ENCODE measurements around the gene KIAA0513.

The KIAA0513 gene

DNA sequence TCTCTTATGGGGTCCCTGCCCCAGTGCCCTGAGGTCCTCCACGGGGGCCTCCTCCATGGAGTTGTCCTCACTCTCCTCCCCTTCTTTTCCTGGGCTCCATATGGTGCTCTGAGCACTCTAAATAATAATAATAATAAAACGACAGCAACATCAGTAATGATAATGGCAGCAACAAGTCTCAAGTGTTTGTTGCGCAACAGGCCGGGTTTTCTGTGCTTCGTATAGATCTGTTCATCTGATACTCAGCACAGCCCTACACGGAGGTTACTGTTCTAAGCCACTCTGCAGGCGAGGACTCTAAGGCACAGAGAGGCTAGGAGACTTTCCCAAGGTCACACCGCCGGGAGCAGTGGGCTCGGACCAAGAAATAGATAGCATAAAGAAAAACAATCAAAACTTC is 71.0 kb downstream of the KIAA0513 start:
- H3K27me3 ChIP-seq (ENCODE audit: insufficient read depth, poor library complexity, severe bottlenecking): no peaks in the 10 kb centered on the region
- no peak overlapping the region for H3K27ac ChIP-seq (replicated peaks)
- TF ChIP-seq, protein P1, sequence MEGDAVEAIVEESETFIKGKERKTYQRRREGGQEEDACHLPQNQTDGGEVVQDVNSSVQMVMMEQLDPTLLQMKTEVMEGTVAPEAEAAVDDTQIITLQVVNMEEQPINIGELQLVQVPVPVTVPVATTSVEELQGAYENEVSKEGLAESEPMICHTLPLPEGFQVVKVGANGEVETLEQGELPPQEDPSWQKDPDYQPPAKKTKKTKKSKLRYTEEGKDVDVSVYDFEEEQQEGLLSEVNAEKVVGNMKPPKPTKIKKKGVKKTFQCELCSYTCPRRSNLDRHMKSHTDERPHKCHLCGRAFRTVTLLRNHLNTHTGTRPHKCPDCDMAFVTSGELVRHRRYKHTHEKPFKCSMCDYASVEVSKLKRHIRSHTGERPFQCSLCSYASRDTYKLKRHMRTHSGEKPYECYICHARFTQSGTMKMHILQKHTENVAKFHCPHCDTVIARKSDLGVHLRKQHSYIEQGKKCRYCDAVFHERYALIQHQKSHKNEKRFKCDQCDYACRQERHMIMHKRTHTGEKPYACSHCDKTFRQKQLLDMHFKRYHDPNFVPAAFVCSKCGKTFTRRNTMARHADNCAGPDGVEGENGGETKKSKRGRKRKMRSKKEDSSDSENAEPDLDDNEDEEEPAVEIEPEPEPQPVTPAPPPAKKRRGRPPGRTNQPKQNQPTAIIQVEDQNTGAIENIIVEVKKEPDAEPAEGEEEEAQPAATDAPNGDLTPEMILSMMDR (IDR thresholded peaks at IDR 0.05; ENCODE audit: insufficient read depth, low read length): no peak
- TF ChIP-seq, protein P2, sequence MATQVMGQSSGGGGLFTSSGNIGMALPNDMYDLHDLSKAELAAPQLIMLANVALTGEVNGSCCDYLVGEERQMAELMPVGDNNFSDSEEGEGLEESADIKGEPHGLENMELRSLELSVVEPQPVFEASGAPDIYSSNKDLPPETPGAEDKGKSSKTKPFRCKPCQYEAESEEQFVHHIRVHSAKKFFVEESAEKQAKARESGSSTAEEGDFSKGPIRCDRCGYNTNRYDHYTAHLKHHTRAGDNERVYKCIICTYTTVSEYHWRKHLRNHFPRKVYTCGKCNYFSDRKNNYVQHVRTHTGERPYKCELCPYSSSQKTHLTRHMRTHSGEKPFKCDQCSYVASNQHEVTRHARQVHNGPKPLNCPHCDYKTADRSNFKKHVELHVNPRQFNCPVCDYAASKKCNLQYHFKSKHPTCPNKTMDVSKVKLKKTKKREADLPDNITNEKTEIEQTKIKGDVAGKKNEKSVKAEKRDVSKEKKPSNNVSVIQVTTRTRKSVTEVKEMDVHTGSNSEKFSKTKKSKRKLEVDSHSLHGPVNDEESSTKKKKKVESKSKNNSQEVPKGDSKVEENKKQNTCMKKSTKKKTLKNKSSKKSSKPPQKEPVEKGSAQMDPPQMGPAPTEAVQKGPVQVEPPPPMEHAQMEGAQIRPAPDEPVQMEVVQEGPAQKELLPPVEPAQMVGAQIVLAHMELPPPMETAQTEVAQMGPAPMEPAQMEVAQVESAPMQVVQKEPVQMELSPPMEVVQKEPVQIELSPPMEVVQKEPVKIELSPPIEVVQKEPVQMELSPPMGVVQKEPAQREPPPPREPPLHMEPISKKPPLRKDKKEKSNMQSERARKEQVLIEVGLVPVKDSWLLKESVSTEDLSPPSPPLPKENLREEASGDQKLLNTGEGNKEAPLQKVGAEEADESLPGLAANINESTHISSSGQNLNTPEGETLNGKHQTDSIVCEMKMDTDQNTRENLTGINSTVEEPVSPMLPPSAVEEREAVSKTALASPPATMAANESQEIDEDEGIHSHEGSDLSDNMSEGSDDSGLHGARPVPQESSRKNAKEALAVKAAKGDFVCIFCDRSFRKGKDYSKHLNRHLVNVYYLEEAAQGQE (IDR thresholded peaks at IDR 0.05; ENCODE audit: insufficient replicate concordance, low read depth): no peak
- TF ChIP-seq SPI1 (IDR thresholded peaks at IDR 0.05; ENCODE audit: borderline replicate concordance, low read depth): no peak
- no peak for TF ChIP-seq POLR2AphosphoS5 (IDR thresholded peaks at IDR 0.05; ENCODE audit: low read depth)
- no peak for TF ChIP-seq GABPA (IDR thresholded peaks at IDR 0.05; ENCODE audit: low read depth)
- DNase-seq (ENCODE audit: low read depth in 1 of 2, low spot score in 1 of 2): no peak
- no peak overlapping the region for H3K4me3 ChIP-seq (replicated peaks; ENCODE audit: insufficient read depth, low read length)

DNA sequence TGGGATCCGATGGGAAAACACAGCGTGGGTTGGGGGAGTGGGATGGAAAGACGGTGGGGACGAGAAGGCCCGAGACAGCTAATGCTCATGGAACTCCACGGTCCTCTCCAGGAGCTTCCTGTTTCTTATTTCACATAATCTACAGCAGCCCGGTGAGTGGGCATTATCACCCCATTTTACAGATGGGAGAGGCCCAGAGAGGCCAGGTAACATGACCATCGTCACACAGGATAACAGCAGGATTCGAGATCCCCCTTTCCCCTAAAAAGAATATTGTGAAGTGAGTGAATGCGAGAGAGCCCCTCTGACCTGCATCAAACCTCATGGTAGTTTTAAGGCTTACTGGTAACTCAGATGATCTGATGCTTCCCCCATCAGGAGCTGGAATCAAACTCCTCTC is 72.7 kb downstream of the KIAA0513 start:
- Histone ChIP-seq H3K27ac (replicated peaks) (no peak overlapping the region), H3K4me3 (replicated peaks; ENCODE audit: insufficient read depth, low read length) (no peak overlapping the region), H3K27me3 (ENCODE audit: insufficient read depth, poor library complexity, severe bottlenecking) (no peaks in the 10 kb centered on the region)
- no peak for DNase-seq (ENCODE audit: low read depth in 1 of 2, low spot score in 1 of 2)
- TF ChIP-seq SPI1 (IDR thresholded peaks at IDR 0.05; ENCODE audit: borderline replicate concordance, low read depth): no peak
- TF ChIP-seq, protein P1 (IDR thresholded peaks at IDR 0.05; ENCODE audit: insufficient read depth, low read length): no peak
- no peak for TF ChIP-seq POLR2AphosphoS5 (IDR thresholded peaks at IDR 0.05; ENCODE audit: low read depth)
- no peak for TF ChIP-seq GABPA (IDR thresholded peaks at IDR 0.05; ENCODE audit: low read depth)
- TF ChIP-seq, protein P2 (IDR thresholded peaks at IDR 0.05; ENCODE audit: insufficient replicate concordance, low read depth): no peak

DNA sequence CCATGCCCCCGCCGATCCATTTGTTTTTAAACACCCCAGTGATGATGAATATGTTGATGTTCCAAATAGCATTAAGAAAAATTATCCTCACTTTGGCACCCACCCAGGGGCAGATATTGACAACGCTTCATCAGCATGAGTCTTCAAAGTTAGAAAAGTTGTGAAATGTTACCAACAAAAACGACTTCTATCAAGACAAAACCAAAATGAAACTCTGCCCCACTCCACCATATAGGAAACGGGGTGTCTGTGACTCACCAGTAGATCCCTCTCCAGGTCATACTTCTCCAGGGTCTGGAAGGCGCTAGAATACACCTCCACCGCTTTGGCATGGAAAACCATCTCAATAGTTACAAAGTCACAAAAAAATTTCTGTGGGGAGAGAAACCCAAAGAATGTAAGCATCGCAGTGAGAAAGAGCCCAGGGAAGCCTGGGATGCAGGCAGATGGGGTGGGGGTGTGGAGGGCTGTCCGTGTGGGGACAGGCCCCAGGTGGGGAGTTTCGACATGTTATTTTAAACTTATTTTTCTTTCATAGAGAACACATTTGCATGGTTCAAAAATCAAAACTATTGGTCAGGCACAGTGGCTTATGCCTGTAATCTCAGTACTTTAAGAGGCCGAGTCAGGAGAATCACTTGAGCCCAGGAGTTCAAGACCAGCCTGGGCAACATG is 74.5 kb downstream of the KIAA0513 start:
- Histone ChIP-seq H3K4me3 (replicated peaks; ENCODE audit: insufficient read depth, low read length) (no peak overlapping the region), H3K27ac (replicated peaks) (no peak overlapping the region), H3K27me3 (ENCODE audit: insufficient read depth, poor library complexity, severe bottlenecking) (no peaks in the 10 kb centered on the region)
- no peak for TF ChIP-seq POLR2AphosphoS5 (IDR thresholded peaks at IDR 0.05; ENCODE audit: low read depth)
- TF ChIP-seq SPI1 (IDR thresholded peaks at IDR 0.05; ENCODE audit: borderline replicate concordance, low read depth): no peak
- TF ChIP-seq, protein P1 (IDR thresholded peaks at IDR 0.05; ENCODE audit: insufficient read depth, low read length): no peak
- TF ChIP-seq, protein P2 (IDR thresholded peaks at IDR 0.05; ENCODE audit: insufficient replicate concordance, low read depth): no peak
- no peak for TF ChIP-seq GABPA (IDR thresholded peaks at IDR 0.05; ENCODE audit: low read depth)
- DNase-seq (ENCODE audit: low read depth in 1 of 2, low spot score in 1 of 2): no peak
